Liver (tissue), 9 donors: Measurements from ENCODE around the gene CHKA. TPM values are rescaled to one million over a fixed set of nuclear protein-coding genes. Genes with fewer than 3 reads are reported as not detected.

Source experiments
- DNase-seq: peaks from one replicate; pipeline ENCODE4 v3.0.0-alpha.2; 2017; ENCODE audit warnings: low spot score
- H3K27ac ChIP-seq, 2 donors: one replicate each; pipeline ENCODE4 v1.7.0; 2013; ENCODE audit warnings: inconsistent platforms in 2 of 2, low read length in 2 of 2, control low read depth in 1 of 2, low read depth in 1 of 2, mild to moderate bottlenecking in 1 of 2
- H3K27me3 ChIP-seq, 4 donors: one replicate each; pipeline versions ENCODE4 v1.6.1 to v1.7.0; 2013; ENCODE audit warnings: low read length in 3 of 4, inconsistent platforms in 1 of 4, mild to moderate bottlenecking in 1 of 4, moderate library complexity in 1 of 4; ENCODE audit not compliant: control insufficient read depth in 4 of 4, insufficient read depth in 4 of 4
- H3K36me3 ChIP-seq, 4 donors: one replicate each; pipeline versions ENCODE4 v1.6.1 to v1.7.0; 2013; ENCODE audit warnings: low read length in 3 of 4, mild to moderate bottlenecking in 3 of 4, low read depth in 1 of 4, moderate library complexity in 1 of 4; ENCODE audit not compliant: control insufficient read depth in 4 of 4, insufficient read depth in 3 of 4
- H3K4me1 ChIP-seq, 4 donors: one replicate each; pipeline versions ENCODE4 v1.6.1 to v1.7.0; 2013; ENCODE audit warnings: low read length in 3 of 4, mild to moderate bottlenecking in 3 of 4, moderate library complexity in 1 of 4; ENCODE audit not compliant: control insufficient read depth in 4 of 4, insufficient read depth in 4 of 4
- H3K4me3 ChIP-seq, 3 donors: one replicate each; pipeline versions ENCODE4 v1.6.1 to v1.7.0; 2013; ENCODE audit warnings: low read length in 3 of 3, control low read depth in 1 of 3, low read depth in 1 of 3, mild to moderate bottlenecking in 1 of 3
- H3K9ac ChIP-seq, 2 donors: one replicate each; pipeline ENCODE4 v1.7.0; 2013; ENCODE audit warnings: low read length in 2 of 2, mild to moderate bottlenecking in 2 of 2, moderate library complexity in 2 of 2, control low read depth in 1 of 2, low read depth in 1 of 2
- H3K9me3 ChIP-seq, 4 donors: one replicate each; pipeline versions ENCODE4 v1.6.1 to v1.7.0; 2013; ENCODE audit warnings: low read length in 3 of 4; ENCODE audit not compliant: control insufficient read depth in 4 of 4
- EGR1 ChIP-seq, 2 donors: IDR thresholded peaks; 2 replicates each; pipeline ENCODE4 v1.6.1; 2016 to 2018; ENCODE audit warnings: antibody characterized with exemption in 2 of 2, low read depth in 2 of 2
- FOXA1 ChIP-seq: IDR thresholded peaks from 2 replicates; pipeline ENCODE4 v1.6.1; 2016; ENCODE audit warnings: antibody characterized with exemption
- FOXA2 ChIP-seq: IDR thresholded peaks from 2 replicates; pipeline ENCODE4 v1.6.1; 2016; ENCODE audit warnings: antibody characterized with exemption
- JUND ChIP-seq, 2 donors: IDR thresholded peaks; 2 replicates each; pipeline ENCODE4 v1.6.1; 2016; ENCODE audit warnings: antibody characterized with exemption in 2 of 2
- RAD21 ChIP-seq, 2 donors: IDR thresholded peaks; 2 replicates each; pipeline ENCODE4 v1.6.1; 2016; ENCODE audit warnings: antibody characterized with exemption in 2 of 2, mild to moderate bottlenecking in 2 of 2
- SP1 ChIP-seq: IDR thresholded peaks from 2 replicates; pipeline ENCODE4 v1.6.1; 2018; ENCODE audit warnings: antibody characterized with exemption, mild to moderate bottlenecking
- TAF1 ChIP-seq: conservative IDR thresholded peaks from 2 replicates; pipeline ENCODE4 v1.6.1; 2016; ENCODE audit warnings: antibody characterized with exemption, mild to moderate bottlenecking
- YY1 ChIP-seq: IDR thresholded peaks from 2 replicates; pipeline ENCODE4 v1.6.1; 2016; ENCODE audit warnings: antibody characterized with exemption, mild to moderate bottlenecking
- WGBS: extraction: QIAGEN DNeasy Blood & Tissue Kit; methylation state at CpG from one replicate; pipeline ENCODE4 v1.1.7; 2013; 5-methylcytosine and 5-hydroxymethylcytosine counted together
- polyA plus RNA-seq, 2 donors: library from polyadenylated mRNA; stranded (reverse) in 1 of 2; unstranded in 1 of 2; fragments of 200-250 nt in 1 of 2; fragments of >200 nt in 1 of 2; fragmentation: Nextera tagmentation in 1 of 2; extraction: Ambion mirVana in 1 of 2; gene quantifications; one replicate each; pipeline versions ENCODE4 v1.2.1 to v1.2.3, GENCODE V29; 2013 to 2015
- total RNA-seq, 2 donors: library from RNA; depleted of rRNA; stranded (reverse); fragments of >200 nt; gene quantifications; one replicate each; pipeline ENCODE4 v1.2.3, GENCODE V29; 2014
- TF ChIP-seq, protein P1 (sequence below): IDR thresholded peaks from 2 replicates; pipeline ENCODE4 v1.6.1; 2016; ENCODE audit warnings: antibody characterized with exemption
- TF ChIP-seq, protein P2 (sequence below): IDR thresholded peaks from 2 replicates; pipeline ENCODE4 v1.6.1; 2016; ENCODE audit warnings: antibody characterized with exemption
- TF ChIP-seq, protein P3 (sequence below): IDR thresholded peaks from 2 replicates; pipeline ENCODE4 v1.6.1; 2016; ENCODE audit warnings: antibody characterized with exemption
- TF ChIP-seq, protein P4 (sequence below): IDR thresholded peaks from 2 replicates; pipeline ENCODE4 v1.6.1; 2016; ENCODE audit warnings: antibody characterized with exemption, mild to moderate bottlenecking
- donor health status: healthy.
- donor health status: healthy.
- donor health status: healthy.
- donor health status: healthy.
- donor health status: healthy.

Gene CHKA
- total and polyA plus RNA-seq, 4 donors, result 11.4 to 41.9 (median 17.3) TPM

DNA sequence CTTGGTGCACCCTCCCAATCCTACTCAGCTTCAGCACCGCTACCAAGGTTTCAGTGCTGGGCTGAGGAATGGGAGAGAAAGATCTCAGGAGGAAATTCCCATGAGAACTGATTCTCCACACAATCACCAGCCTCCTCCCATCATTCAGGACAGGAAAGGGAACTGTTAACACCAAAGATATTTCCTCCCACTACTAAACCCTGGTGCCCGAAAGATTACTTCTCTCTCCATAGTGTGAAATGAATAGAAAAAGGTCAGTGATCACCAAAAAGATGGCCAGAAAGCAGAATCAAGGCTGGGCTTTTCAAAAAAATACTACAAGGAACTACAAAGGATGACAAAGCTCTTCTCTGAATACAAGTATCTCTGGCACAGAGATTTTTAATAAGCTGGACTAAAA, 56.3 kb downstream of the CHKA start:
- Histone ChIP-seq H3K27ac (no peak overlapping the region), H3K4me3 (no peak overlapping the region), H3K9ac (no peak overlapping the region), H3K4me1 (no peaks in the 10 kb centered on the region), H3K27me3 (no peaks in the 10 kb centered on the region), H3K36me3 (peaks cover 14 to 81% (median 50%) of the 10 kb centered on the region in 4 donors), H3K9me3 (no peaks in the 10 kb centered on the region)
- TF ChIP-seq FOXA1 (no peak), YY1 (no peak), FOXA2 (no peak), JUND (IDR thresholded peaks at IDR 0.05) (no peak), TAF1 (no peak)
- TF ChIP-seq, protein P1, sequence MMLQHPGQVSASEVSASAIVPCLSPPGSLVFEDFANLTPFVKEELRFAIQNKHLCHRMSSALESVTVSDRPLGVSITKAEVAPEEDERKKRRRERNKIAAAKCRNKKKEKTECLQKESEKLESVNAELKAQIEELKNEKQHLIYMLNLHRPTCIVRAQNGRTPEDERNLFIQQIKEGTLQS, result no peak
- TF ChIP-seq, protein P2, sequence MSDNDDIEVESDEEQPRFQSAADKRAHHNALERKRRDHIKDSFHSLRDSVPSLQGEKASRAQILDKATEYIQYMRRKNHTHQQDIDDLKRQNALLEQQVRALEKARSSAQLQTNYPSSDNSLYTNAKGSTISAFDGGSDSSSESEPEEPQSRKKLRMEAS, result no peak
- TF ChIP-seq, protein P3, sequence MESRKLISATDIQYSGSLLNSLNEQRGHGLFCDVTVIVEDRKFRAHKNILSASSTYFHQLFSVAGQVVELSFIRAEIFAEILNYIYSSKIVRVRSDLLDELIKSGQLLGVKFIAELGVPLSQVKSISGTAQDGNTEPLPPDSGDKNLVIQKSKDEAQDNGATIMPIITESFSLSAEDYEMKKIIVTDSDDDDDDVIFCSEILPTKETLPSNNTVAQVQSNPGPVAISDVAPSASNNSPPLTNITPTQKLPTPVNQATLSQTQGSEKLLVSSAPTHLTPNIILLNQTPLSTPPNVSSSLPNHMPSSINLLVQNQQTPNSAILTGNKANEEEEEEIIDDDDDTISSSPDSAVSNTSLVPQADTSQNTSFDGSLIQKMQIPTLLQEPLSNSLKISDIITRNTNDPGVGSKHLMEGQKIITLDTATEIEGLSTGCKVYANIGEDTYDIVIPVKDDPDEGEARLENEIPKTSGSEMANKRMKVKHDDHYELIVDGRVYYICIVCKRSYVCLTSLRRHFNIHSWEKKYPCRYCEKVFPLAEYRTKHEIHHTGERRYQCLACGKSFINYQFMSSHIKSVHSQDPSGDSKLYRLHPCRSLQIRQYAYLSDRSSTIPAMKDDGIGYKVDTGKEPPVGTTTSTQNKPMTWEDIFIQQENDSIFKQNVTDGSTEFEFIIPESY, result no peak
- WGBS, result 80% methylated on average over 2 of the region's 2 CpGs
- DNase-seq, result no peak

DNA sequence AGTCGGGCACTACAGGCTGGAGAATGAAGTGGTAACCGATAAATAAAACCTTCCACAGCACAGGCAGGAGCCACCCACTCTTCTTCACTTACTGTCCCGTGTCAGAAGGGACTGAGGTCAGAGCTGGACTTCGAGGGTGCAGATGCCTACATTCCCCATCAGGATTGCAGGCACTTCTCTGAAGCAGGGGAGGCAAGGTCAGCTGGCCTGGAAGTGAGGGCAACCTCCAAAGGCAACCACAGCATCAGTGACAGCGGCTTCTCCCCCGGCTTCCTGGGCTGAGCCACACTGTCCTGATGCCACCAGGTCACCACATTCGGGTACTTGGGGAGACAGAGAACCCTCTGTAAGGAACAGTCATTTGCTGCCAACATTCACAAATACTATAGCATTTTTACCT, 59.7 kb downstream of the CHKA start:
- H3K27ac ChIP-seq, result no peak overlapping the region
- no peaks in the 10 kb centered on the region for H3K4me1 ChIP-seq
- H3K36me3 ChIP-seq, result peaks cover 11 to 56% (median 45%) of the 10 kb centered on the region in 4 donors
- no peak for TF ChIP-seq EGR1 (IDR thresholded peaks at IDR 0.05; ENCODE audit: low read depth in 2 of 2)
- TF ChIP-seq, protein P3, result no peak
- WGBS, result 97% methylated on average over 7 of the region's 7 CpGs
- no peak for DNase-seq
- H3K9me3 ChIP-seq, result no peaks in the 10 kb centered on the region
- H3K4me3 ChIP-seq, result no peak overlapping the region
- no peaks in the 10 kb centered on the region for H3K27me3 ChIP-seq
- H3K9ac ChIP-seq, result no peak overlapping the region

DNA sequence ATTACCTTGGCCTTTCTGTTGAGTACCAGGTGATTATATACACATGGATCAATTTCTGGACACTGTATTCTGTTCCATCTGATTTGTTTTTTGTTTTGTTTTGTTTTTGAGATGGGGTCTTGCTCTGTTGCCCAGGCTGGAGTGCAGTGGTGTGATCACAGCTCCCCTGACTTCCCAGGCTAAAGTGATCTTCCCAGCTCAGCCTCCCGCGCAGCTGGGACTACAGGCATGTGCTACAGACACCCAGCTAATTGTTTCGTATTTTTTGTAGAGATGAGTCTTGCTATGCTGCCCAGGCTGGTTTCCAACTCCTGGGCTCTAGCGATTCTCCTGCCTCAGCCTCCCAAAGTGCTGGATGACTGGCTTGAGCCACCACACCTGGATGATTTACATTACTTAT, 63.4 kb downstream of the CHKA start:
- WGBS, result 97% methylated on average over 4 of the region's 4 CpGs
- Histone ChIP-seq H3K9ac (no peak overlapping the region), H3K27ac (no peak overlapping the region), H3K9me3 (no peaks in the 10 kb centered on the region), H3K27me3 (no peaks in the 10 kb centered on the region), H3K36me3 (peaks cover 16 to 40% (median 26%) of the 10 kb centered on the region in 4 donors), H3K4me1 (no peaks in the 10 kb centered on the region), H3K4me3 (no peak overlapping the region)
- TF ChIP-seq SP1 (no peak), YY1 (no peak), RAD21 (IDR thresholded peaks at IDR 0.05) (no peak), TAF1 (no peak)
- TF ChIP-seq, protein P4, sequence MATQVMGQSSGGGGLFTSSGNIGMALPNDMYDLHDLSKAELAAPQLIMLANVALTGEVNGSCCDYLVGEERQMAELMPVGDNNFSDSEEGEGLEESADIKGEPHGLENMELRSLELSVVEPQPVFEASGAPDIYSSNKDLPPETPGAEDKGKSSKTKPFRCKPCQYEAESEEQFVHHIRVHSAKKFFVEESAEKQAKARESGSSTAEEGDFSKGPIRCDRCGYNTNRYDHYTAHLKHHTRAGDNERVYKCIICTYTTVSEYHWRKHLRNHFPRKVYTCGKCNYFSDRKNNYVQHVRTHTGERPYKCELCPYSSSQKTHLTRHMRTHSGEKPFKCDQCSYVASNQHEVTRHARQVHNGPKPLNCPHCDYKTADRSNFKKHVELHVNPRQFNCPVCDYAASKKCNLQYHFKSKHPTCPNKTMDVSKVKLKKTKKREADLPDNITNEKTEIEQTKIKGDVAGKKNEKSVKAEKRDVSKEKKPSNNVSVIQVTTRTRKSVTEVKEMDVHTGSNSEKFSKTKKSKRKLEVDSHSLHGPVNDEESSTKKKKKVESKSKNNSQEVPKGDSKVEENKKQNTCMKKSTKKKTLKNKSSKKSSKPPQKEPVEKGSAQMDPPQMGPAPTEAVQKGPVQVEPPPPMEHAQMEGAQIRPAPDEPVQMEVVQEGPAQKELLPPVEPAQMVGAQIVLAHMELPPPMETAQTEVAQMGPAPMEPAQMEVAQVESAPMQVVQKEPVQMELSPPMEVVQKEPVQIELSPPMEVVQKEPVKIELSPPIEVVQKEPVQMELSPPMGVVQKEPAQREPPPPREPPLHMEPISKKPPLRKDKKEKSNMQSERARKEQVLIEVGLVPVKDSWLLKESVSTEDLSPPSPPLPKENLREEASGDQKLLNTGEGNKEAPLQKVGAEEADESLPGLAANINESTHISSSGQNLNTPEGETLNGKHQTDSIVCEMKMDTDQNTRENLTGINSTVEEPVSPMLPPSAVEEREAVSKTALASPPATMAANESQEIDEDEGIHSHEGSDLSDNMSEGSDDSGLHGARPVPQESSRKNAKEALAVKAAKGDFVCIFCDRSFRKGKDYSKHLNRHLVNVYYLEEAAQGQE, result no peak
- no peak for DNase-seq
